ENCODE data around the gene NELFB. TPM values are rescaled to one million over a fixed set of nuclear protein-coding genes. Genes with fewer than 3 reads are reported as not detected.
"Not testable (repeated sequence)": the region's sequence is repeated elsewhere in the genome, so short reads cannot be mapped to it uniquely, and the experiment has no call there.

NELFB gene
- total RNA-seq, 8 experiments from 2014 or later: 22.8 to 38.4 (median 34.5) TPM

DNA sequence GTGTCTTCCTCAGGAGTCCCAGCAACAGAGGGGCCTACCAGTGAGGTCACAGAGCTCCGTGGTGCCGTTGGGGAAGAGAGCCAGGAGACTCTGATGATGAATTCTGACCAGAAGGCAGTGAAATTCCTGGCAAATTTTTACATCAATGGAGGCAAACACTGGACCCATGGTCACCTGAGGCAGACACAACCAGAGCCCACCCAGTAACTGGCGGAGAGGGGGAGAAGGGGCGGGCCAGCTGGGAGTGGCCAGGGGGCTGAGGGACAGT, 4.0 kb upstream of the NELFB start, which contains the start of gene STPG3:
TSS of gene STPG3 (plus strand) at position 93 of the 268 bp plus-strand sequence. CDS start at position 94, 1 bp downstream.
- Histone ChIP-seq H3K27ac (peak within 1 kb of the TSS in 1 of 2 donors; percentile 57), H3K4me1 (replicated peaks in 1 of 2) (peaks cover 18 to 37% of the 10 kb centered on the region in 2 donors), H3K4me3 (no peak within 1 kb of the TSS)
- WGBS, 10 experiments: no CpG with 5 or more reads among the region's 4 CpGs
- peak in 2 of 8 experiments; percentile 0 to 1 for ATAC-seq (replicated peaks in 6 of 8)
- in situ Hi-C loops (cut with MboI; ENCODE audit: low pct_unique_long_range_greater_than_20kb in 2 of 9, low sequenced_read_pairs in 9 of 9, unreplicated experiment in 9 of 9): no loop called here

DNA sequence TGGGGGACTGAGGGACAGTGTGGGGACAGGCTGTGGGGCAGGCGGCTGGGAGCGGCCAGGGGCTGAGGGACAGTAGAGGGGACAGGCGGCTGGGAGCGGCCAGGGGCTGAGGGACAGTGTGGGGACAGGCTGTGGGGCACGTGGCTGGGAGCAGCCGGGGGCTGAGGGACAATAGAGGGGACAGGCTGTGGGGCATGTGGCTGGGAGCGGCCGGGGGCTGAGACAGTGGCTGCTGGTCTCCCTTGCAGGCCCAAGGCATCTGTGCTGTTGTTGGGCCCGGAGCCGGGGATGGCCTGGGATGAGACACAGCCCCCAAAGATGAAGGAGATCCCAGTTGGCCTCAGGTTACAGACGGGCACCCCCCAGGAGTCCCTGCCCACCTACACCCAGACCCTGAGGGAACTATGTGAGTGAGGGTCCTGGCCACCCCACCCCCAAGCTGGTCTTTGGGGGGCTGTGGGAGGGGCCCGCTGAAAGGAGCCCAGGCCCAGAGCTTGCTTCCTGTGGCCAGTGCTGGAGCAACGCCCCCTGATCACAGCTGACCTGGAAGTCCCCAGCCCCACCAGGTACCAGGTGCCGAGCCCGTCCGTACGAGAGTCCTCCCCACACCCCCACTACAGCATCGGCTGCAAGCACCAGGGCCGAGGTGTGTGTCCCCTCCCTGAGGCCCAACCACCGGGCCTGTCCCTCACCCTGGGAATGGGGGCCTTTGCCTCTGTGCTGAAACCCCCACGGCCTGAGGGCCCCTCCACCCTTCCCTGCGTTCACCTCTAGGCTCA, 3.4 kb upstream of the NELFB start:
- H3K27ac ChIP-seq: peak overlapping the region in 1 of 2 donors; percentile 57
- in situ Hi-C loops (cut with MboI; ENCODE audit: low pct_unique_long_range_greater_than_20kb in 2 of 9, low sequenced_read_pairs in 9 of 9, unreplicated experiment in 9 of 9): no loop called here
- no CpG with 5 or more reads among the region's 22 CpGs for WGBS, 10 experiments
- no peak overlapping the region for H3K4me3 ChIP-seq
- peaks cover 24 to 42% of the 10 kb centered on the region in 2 donors for H3K4me1 ChIP-seq (replicated peaks in 1 of 2)
- peak in 5 of 8 experiments; percentile 42 to 73 (median 50) for ATAC-seq (replicated peaks in 6 of 8)

DNA sequence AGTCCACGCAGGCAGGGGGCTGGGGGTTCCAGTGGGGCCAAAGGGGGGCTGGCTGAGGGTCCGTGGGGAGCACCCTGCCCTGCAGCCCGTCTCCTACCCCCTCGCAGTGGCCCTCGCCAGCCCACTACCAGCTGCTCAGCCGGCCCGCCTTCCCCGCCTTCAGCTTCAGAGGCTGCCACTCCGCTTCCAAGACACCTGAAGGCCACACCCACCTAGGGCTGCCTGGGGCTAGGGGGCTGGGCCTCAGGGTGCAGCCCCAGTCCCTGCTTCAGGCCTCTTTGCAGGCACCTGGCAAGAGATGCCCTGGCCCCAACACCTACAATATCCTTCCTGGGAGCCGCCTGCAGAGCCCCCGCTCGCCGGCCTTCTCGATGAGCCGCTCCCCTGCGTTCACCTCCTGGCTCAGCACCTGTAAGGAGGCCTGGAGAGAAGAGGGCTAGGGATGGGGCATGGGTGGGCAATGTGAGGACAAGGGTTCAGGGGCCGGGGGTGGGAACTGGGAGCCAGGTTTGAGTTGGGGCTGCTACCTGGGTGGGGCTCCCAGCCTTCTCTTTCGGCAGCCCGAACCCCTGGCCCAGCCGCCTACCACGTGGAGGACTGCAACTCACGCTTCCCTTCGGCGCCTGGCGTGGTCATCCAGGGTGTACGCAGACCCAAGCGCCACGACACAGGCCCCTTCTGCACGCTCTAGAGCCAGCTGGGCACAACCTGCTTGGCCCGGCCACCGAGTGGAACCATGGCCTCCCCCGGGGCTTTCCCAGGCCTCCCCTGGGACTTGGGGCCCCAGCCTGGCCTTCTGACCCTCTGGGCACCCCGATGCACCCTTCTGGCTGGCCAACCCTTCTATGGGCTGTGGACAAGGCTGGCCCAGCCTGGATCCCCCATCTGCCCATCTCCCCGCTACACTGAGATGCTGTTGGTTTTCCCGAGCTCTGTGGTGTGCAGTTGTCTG, 2.3 kb upstream of the NELFB start:
- in situ Hi-C loops (cut with MboI; ENCODE audit: low pct_unique_long_range_greater_than_20kb in 2 of 9, low sequenced_read_pairs in 9 of 9, unreplicated experiment in 9 of 9): no loop called here
- H3K4me1 ChIP-seq (replicated peaks in 1 of 2): peaks cover 24 to 34% of the 10 kb centered on the region in 2 donors
- WGBS, 10 experiments: 80 to 92% (median 90%) methylated on average over 1 to 2 of the region's 35 CpGs; no CpG with 5 or more reads in 7 of the 10 experiments
- H3K27ac ChIP-seq: no peak overlapping the region
- no peak for ATAC-seq (replicated peaks in 6 of 8)
- no peak overlapping the region for H3K4me3 ChIP-seq

DNA sequence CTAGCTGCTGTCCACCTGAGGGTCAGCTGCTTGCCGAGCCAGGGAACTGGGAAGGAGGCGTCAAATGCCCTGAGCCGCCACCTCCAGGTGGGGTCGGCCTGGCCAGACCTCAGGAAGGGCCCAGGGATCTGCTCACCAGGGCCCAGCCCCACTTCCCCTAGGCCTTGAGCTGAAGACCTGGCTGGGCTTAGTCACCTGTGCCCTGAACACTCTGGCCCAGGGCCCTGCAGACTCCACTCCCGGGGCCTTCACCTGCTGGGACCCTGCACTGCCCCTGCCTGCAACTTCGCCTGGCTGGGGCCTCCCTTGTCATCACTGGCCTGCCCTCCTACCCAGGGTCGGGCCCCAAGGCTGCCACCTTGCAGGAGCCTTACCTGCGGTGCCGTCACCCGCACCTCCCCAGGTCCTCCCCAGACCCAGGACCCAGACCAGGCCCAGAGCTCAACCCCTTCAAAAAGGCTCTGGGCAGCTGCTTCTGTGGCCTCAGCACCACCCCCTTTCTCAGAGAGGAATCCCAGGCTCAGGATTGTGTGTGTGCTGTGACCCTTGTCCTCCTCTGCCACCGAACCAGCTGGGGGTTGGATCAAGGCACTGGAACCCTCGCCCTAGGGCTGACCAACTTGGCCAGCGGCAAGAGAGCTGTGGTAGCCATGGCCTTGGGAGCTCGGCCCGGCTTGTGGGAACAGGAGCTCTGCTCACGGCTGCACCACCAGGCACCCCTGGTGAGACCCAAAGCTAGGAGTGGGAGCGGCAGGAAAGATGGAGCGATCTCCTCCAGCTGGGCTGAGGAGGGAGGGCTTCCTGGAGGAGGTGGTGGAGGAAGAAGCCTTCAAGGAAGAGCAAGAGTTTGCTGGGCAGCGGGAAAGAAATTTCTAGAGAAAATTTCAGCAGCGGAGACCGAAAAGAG, 1.2 kb upstream of the NELFB start:
- peak overlapping the region; percentile 61 to 99 (median 77) for H3K4me3 ChIP-seq
- peaks cover 24 to 34% of the 10 kb centered on the region in 2 donors for H3K4me1 ChIP-seq (replicated peaks in 1 of 2)
- in situ Hi-C loops (cut with MboI; ENCODE audit: low pct_unique_long_range_greater_than_20kb in 2 of 9, low sequenced_read_pairs in 9 of 9, unreplicated experiment in 9 of 9): no loop called here
- WGBS, 10 experiments: 0 to 68% (median 38%) methylated on average over 1 to 16 of the region's 21 CpGs; no CpG with 5 or more reads in 4 of the 10 experiments
- peak in 1 of 8 experiments; percentile 2 for ATAC-seq (replicated peaks in 6 of 8)
- peak overlapping the region in 1 of 2 donors; percentile 23 for H3K27ac ChIP-seq

DNA sequence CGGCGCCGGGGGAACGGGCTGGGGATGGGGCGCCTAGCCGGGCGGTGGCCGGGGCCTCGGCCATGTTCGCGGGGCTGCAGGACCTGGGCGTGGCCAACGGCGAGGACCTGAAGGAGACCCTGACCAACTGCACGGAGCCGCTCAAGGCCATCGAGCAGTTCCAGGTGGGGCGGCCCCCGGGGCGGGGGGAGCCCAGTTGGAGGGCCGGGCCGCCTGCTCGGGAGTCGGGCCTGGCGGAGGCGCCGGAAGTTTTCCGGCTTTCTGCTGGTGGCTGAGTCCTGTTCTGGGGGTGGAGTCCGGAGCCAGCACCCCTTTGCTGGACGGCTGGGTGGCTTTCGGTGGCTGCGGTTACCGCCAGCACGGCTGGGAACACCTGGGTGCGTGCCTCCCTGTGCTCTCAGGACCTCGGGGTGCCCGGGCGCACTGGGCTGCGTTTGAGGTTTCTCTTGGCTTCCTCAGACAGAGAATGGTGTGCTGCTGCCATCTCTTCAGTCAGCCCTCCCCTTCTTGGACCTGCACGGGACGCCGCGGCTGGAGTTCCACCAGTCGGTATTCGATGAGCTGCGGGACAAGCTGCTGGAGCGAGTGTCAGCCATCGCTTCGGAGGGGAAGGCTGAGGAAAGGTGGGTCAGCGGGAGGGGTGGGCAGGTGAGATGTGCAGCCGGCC, 454 bp downstream of the NELFB start:
- H3K27ac ChIP-seq: peak overlapping the region; percentile 40 to 88

DNA sequence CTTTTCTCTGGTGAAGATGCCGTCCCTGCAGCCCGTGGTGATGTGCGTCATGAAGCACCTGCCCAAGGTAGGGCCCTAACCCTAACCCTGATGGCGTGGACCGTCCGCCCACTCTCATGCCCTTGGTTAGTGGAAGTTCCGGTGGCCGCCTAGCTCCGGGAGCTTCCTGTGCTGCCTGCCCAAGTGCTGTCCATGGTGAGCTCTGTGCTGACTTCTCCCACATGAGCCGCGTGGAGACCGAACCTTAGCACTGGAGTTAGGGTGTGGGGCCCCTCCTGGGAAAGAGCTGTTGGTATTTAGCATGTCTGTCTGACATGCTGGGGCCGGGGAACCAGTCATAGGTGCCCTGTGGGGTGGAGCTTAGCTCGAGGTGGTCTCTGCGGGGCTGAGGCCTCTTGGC, 1.2 kb downstream of the NELFB start:
- Histone ChIP-seq H3K4me3 (peak overlapping the region; percentile 61 to 99 (median 77)), H3K27ac (no peak overlapping the region), H3K4me1 (replicated peaks in 1 of 2) (peaks cover 19 to 26% of the 10 kb centered on the region in 2 donors)
- WGBS, 10 experiments: 87 to 100% (median 89%) methylated on average over 2 to 6 of the region's 15 CpGs; no CpG with 5 or more reads in 6 of the 10 experiments
- no peak for ATAC-seq (replicated peaks in 6 of 8)
- in situ Hi-C loops (cut with MboI; ENCODE audit: low pct_unique_long_range_greater_than_20kb in 2 of 9, low sequenced_read_pairs in 9 of 9, unreplicated experiment in 9 of 9): no loop called here

More for the DNA sequence above, 454 bp downstream of the NELFB start:
- 0 to 13% (median 0%) methylated on average over 1 to 16 of the region's 51 CpGs; no CpG with 5 or more reads in 5 of the 10 experiments for WGBS, 10 experiments
- ATAC-seq (replicated peaks in 6 of 8): peak; percentile 42 to 71 (median 49)
- in situ Hi-C loops (cut with MboI; ENCODE audit: low pct_unique_long_range_greater_than_20kb in 2 of 9, low sequenced_read_pairs in 9 of 9, unreplicated experiment in 9 of 9): no loop called here
- Histone ChIP-seq H3K4me3 (peak overlapping the region; percentile 61 to 99 (median 77)), H3K4me1 (replicated peaks in 1 of 2) (peaks cover 24 to 34% of the 10 kb centered on the region in 2 donors)

DNA sequence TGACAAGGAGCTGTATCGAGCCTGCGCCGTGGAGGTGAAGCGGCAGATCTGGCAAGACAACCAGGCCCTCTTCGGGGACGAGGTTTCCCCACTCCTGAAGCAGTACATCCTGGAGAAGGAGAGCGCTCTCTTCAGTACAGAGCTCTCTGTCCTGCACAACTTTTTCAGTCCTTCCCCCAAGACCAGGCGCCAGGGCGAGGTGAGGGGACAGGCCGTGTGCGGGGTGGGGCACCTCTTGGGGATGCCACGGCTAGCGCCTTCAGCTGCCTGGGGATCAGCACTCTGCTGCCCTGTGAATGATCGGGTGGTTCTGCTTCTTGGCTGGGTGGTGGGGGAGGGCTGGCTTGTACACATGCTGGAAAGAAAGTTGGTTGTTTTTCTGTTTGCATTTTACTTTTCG, 1.7 kb downstream of the NELFB start:
- WGBS, 10 experiments: 67 to 100% (median 90%) methylated on average over 1 to 4 of the region's 15 CpGs; no CpG with 5 or more reads in 6 of the 10 experiments
- in situ Hi-C loops (cut with MboI; ENCODE audit: low pct_unique_long_range_greater_than_20kb in 2 of 9, low sequenced_read_pairs in 9 of 9, unreplicated experiment in 9 of 9): no loop called here
- peaks cover 14 to 22% of the 10 kb centered on the region in 2 donors for H3K4me1 ChIP-seq (replicated peaks in 1 of 2)
- H3K4me3 ChIP-seq: no peak overlapping the region
- H3K27ac ChIP-seq: no peak overlapping the region
- no peak for ATAC-seq (replicated peaks in 6 of 8)

DNA sequence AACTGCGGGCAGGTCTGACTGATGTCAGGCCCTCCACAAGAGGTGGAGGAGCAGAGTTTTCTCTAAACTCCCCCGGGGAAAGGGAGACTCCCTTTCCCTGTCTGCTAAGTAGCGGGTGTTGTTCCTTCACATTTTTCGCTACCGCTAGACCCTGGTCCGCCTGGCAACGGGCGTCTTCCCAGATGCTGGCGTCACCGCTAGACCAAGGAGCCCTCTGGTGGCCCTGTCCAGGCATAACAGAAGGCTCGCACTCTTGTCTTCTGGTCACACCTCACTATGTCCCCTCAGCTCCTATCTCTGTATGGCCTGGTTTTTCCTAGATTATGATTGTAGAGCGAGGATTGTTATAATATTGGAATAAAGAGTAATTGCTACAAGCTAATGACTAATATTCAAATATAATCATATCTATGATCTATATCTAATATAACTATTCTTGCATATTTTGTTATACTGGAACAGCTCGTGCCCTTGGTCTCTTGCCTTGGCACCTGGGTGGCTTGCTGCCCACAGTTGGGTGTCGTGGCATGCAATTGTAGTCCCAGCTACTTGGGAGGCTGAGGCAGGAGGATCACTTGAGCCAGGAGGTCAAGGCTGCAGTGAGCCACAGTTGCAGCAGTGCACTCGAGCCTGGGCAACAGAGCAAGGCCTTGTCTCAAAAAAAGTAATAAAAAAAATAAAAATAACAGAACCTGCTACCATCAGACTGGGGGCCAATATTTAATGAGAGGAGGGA, 7.2 kb downstream of the NELFB start:
- H3K4me3 ChIP-seq; H3K4me1 ChIP-seq (replicated peaks in 1 of 2); H3K27ac ChIP-seq; in situ Hi-C loops (cut with MboI; ENCODE audit: low pct_unique_long_range_greater_than_20kb in 2 of 9, low sequenced_read_pairs in 9 of 9, unreplicated experiment in 9 of 9): not testable (repeated sequence)
- ATAC-seq (replicated peaks in 6 of 8): peak in 1 of 8 experiments; percentile 13
- 50 to 100% (median 76%) methylated on average over 1 to 10 of the region's 15 CpGs; no CpG with 5 or more reads in 4 of the 10 experiments for WGBS, 10 experiments

DNA sequence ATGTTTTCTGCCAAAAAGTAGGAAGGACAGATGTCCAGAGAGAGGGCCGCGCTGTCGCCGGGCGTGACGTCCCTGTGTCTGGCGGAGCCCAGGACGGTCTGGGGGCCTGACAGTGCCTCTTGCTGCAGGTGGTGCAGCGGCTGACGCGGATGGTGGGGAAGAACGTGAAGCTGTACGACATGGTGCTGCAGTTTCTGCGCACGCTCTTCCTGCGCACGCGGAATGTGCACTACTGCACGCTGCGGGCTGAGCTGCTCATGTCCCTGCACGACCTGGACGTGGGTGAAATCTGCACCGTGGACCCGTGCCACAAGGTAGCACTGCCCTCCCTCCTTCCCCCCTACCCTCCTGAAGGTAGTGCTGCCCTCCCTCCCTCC, 7.8 kb downstream of the NELFB start:
- H3K4me3 ChIP-seq: no peak overlapping the region
- no peak overlapping the region for H3K27ac ChIP-seq
- H3K4me1 ChIP-seq (replicated peaks in 1 of 2): peaks cover 0 to 2% of the 10 kb centered on the region in 2 donors
- peak in 2 of 8 experiments; percentile 5 to 18 for ATAC-seq (replicated peaks in 6 of 8)
- in situ Hi-C loops (cut with MboI; ENCODE audit: low pct_unique_long_range_greater_than_20kb in 2 of 9, low sequenced_read_pairs in 9 of 9, unreplicated experiment in 9 of 9): no loop called here
- WGBS, 10 experiments: 80 to 100% (median 90%) methylated on average over 4 to 12 of the region's 24 CpGs; no CpG with 5 or more reads in 6 of the 10 experiments

DNA sequence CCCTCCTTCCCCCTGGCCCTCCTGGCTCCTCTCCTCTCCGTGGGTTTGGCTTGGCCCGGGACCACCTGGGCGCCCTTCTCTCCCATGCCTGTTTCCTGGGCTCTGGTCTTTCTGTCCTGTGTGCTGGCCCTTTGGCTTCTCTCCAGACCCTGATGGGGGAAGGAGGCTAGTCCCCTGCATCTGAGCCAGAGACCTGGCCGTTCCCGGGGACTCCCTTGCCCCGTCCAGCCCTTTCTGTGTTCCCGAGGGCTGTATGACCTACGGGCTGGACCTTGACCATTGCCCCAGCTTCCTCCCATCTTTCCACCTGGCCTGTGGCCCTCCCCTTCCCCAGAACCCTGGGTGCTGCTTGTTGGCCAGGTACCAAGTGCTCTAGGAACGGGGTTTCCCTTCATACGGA, 8.4 kb downstream of the NELFB start:
- in situ Hi-C loops (cut with MboI; ENCODE audit: low pct_unique_long_range_greater_than_20kb in 2 of 9, low sequenced_read_pairs in 9 of 9, unreplicated experiment in 9 of 9): no loop called here
- peaks cover 0 to 2% of the 10 kb centered on the region in 2 donors for H3K4me1 ChIP-seq (replicated peaks in 1 of 2)
- 33 to 100% (median 94%) methylated on average over 2 to 6 of the region's 10 CpGs; no CpG with 5 or more reads in 7 of the 10 experiments for WGBS, 10 experiments
- H3K4me3 ChIP-seq: no peak overlapping the region
- no peak for ATAC-seq (replicated peaks in 6 of 8)
- no peak overlapping the region for H3K27ac ChIP-seq

DNA sequence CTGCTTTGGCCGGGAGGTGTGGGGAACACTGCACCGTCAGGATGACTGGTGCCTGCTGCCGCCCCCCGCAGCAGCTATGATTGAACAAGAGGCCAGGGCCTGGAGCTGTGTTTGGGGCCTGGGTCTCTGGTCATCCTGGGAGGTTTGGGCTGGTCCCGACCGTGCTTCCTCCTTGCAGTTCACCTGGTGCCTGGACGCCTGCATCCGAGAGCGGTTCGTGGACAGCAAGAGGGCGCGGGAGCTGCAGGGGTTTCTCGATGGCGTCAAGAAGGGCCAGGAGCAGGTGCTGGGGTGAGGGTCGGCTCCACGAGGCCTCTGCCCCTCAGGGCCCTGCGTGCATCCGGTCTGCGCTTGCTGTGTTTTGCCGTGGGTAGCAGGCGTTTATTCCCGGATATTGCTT, 8.9 kb downstream of the NELFB start:
- in situ Hi-C loops (cut with MboI; ENCODE audit: low pct_unique_long_range_greater_than_20kb in 2 of 9, low sequenced_read_pairs in 9 of 9, unreplicated experiment in 9 of 9): no loop called here
- H3K27ac ChIP-seq: no peak overlapping the region
- peaks cover 0 to 2% of the 10 kb centered on the region in 2 donors for H3K4me1 ChIP-seq (replicated peaks in 1 of 2)
- no peak for ATAC-seq (replicated peaks in 6 of 8)
- no peak overlapping the region for H3K4me3 ChIP-seq
- WGBS, 10 experiments: 80 to 93% (median 90%) methylated on average over 2 to 20 of the region's 22 CpGs; no CpG with 5 or more reads in 6 of the 10 experiments

Measured in motor neuron (in vitro differentiated cells).